ENCODE results near the gene DENND5A.
"Not testable (repeated sequence)": the region's sequence is repeated elsewhere in the genome, so short reads cannot be mapped to it uniquely, and the experiment has no call there.

GRCh38 chr11:9220853-9221252 lies 44.3 kb downstream of the DENND5A start:
- not testable (repeated sequence) for TF ChIP-seq POLR2AphosphoS5 (IDR thresholded peaks at IDR 0.05; ENCODE audit: low read depth, low read length); CTCF (IDR thresholded peaks at IDR 0.05)

All from Panc1 (cell line).